Measurements from ENCODE around the gene SYT11.
A peak's percentile ranks its signal among the peaks of the same experiment; 100 is the strongest.
"Not testable (repeated sequence)": the region's sequence is repeated elsewhere in the genome, so short reads cannot be mapped to it uniquely, and the experiment has no call there.

The SYT11 gene, protein sequence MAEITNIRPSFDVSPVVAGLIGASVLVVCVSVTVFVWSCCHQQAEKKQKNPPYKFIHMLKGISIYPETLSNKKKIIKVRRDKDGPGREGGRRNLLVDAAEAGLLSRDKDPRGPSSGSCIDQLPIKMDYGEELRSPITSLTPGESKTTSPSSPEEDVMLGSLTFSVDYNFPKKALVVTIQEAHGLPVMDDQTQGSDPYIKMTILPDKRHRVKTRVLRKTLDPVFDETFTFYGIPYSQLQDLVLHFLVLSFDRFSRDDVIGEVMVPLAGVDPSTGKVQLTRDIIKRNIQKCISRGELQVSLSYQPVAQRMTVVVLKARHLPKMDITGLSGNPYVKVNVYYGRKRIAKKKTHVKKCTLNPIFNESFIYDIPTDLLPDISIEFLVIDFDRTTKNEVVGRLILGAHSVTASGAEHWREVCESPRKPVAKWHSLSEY

DNA sequence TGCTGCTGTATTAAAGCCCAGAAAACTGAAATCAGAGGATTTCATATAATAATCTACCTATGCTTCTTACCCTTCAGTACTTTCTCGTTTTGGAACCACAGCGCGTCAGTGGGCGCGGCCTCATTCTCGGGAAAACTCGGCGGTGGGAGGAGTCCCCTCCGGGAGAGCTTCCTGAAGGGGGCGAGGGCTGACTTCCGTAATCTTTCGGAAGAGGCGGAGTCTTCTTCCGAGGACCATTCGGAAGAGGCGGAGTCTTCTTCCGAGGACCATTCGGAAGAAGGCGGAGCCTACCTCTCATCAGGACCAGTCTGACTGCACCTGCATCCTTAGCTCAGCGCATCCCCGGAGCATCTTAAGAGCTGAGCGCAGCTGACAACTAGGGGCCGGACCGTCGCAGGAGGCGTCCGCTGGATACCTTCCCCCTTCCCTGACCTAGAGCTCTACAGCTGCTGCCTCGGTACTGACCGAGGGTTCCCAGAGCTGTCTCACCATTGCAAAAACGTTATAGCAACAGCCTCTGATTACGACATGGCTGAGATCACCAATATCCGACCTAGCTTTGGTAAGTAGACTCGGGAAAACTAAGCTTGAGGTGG is at the start of gene SYT11:
Gene SYT11 (plus strand): TSS at position 334 of the 596 bp plus-strand sequence. CDS start 195 bp downstream, at position 529.
- peaks cover 39% of the 10 kb centered on the region for H3K4me1 Mint-ChIP-seq (ENCODE audit: low read depth)
- intact Hi-C loops (cut with micrococcal nuclease) = loop anchor here (2.0 to 10.0 kb wide), 2 partner anchors 51 to 585 kb away; partner anchors contain the start of genes CLK2, HCN3 and RIT1
- H3K27me3 Mint-ChIP-seq = no peaks in the 10 kb centered on the region
- H3K4me3 Mint-ChIP-seq = peak within 1 kb of the TSS; percentile 75
- peaks cover 19% of the 10 kb centered on the region for H3K36me3 Mint-ChIP-seq (ENCODE audit: low read depth)
- H3K9me3 Mint-ChIP-seq = no peaks in the 10 kb centered on the region
- peak within 1 kb of the TSS; percentile 91 for H3K27ac Mint-ChIP-seq

DNA sequence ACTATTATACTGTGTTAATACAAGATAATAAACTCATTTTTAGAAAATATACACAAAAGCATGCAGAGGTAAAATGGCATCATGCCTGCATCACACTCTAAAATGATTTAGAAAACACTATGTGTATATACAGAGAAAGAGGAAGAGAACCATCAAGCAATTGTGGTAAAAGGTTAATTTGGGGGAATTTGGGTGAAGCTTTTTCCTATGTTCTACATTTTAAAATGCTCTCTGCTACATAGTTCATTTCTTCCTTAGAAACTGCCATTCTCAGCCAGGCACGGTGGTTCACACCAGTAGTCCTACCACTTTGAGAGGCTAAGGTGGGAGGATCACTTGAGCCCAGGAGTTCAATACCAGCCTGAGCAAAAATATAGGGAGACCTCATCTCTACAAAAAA is 46.5 kb upstream of the SYT11 start:
- intact Hi-C loops (cut with micrococcal nuclease) = no loop called here
- Mint-ChIP-seq H3K4me3 (no peak overlapping the region), H3K9me3 (no peaks in the 10 kb centered on the region), H3K27ac (no peak overlapping the region), H3K4me1 (ENCODE audit: low read depth) (peaks cover 12% of the 10 kb centered on the region), H3K27me3 (no peaks in the 10 kb centered on the region), H3K36me3 (ENCODE audit: low read depth) (peaks cover 76% of the 10 kb centered on the region)

DNA sequence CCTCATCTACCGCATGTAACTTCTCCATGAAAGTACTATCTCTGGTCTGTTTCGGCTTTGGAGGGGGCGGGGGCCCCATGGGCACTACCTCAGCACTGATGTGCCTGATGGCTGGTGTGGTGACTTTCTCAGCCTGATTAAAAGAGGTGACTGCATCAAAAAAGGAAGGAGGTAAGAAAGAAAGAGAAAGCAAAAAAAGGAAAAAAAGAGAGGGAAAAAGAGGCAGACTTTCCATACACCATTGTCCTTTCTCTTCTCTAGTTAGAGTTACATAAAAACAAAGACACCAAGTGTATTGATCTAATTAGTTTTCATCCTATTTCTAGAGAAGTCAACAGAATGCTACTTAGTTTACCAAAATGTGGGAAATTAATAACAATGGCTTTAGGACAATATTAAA is 45.7 kb upstream of the SYT11 start:
- Mint-ChIP-seq H3K9me3 (no peaks in the 10 kb centered on the region), H3K27ac (no peak overlapping the region), H3K27me3 (no peaks in the 10 kb centered on the region), H3K4me3 (no peak overlapping the region), H3K4me1 (ENCODE audit: low read depth) (peaks cover 6% of the 10 kb centered on the region), H3K36me3 (ENCODE audit: low read depth) (peaks cover 77% of the 10 kb centered on the region)
- intact Hi-C loops (cut with micrococcal nuclease) = no loop called here

DNA sequence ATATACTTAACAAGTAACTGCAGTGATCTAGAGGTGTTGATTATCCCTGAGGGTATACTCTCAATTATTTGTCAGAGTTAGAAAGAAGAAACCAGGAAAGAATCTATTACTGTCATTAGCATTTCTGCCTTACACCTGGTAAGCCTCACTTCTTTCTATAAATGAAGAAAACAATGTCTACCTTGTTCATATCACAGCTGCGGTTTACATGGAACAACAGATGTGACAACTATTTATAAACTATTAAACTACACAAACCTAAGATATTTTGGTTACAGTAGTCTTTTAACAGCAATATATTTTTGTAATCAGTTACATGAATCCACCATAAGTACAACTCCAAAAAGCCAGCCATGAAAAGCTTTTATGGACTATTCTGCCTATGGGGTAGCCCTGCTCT is 43.0 kb upstream of the SYT11 start:
- no peaks in the 10 kb centered on the region for H3K9me3 Mint-ChIP-seq
- H3K4me3 Mint-ChIP-seq = no peak overlapping the region
- no peaks in the 10 kb centered on the region for H3K27me3 Mint-ChIP-seq
- peaks cover 91% of the 10 kb centered on the region for H3K36me3 Mint-ChIP-seq (ENCODE audit: low read depth)
- intact Hi-C loops (cut with micrococcal nuclease) = no loop called here
- no peaks in the 10 kb centered on the region for H3K4me1 Mint-ChIP-seq (ENCODE audit: low read depth)
- no peak overlapping the region for H3K27ac Mint-ChIP-seq

DNA sequence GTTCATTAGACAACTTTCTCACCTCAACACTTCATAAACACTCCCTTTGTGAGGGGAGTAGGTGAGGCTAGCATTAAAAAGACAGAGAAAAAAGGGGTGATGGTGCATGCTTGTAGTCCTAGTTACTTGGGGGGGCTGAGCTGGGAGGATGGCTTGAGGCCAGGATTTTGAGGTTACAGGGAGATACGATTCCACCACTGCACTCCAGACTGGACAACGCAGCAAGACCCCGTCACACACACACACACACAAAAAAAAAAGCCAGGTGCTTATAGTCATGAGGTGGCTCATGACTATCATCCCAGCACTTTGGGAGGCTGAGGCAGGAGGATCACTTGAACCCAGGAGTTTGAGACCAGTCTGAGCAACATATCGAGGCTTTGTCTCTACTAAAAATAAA is 31.9 kb upstream of the SYT11 start:
- intact Hi-C loops (cut with micrococcal nuclease) = no loop called here
- Mint-ChIP-seq H3K4me3 (no peak overlapping the region), H3K27me3 (no peaks in the 10 kb centered on the region), H3K36me3 (ENCODE audit: low read depth) (peaks cover 63% of the 10 kb centered on the region), H3K9me3 (no peaks in the 10 kb centered on the region), H3K4me1 (ENCODE audit: low read depth) (no peaks in the 10 kb centered on the region), H3K27ac (no peak overlapping the region)

DNA sequence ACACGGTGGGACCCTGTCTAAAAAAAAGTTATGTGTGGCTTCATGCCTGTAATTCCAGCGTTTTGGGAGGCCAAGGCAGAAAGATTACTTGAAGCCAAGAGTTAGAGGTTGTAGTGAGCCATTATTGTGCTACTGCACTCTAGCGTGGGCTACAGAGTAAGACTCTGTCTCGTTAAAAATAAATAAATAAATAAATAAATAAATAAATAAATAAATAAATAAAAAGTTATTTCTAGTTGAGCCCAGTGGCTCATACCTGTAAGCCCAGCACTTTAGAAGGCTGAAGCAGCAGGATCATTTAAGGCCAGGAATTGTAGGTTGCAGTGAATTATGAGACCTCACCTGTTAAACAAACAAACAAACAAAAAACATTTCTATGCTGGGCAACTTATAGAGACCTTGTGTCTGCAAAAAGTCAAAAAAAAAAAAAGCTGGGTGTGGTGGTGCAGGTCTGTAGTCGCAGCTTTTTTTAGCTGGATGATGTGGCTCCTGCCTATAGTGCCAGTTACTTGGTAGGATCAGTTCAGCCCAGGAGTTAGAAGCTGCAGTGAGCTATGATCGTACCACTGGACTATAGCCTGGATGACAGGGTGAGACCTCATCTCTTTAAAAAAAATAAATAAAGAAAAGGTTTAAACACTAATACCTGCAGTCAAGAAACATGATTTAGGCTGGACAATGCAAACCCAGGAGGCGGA is 27.9 kb upstream of the SYT11 start:
- Mint-ChIP-seq H3K4me1 (ENCODE audit: low read depth) (peaks cover 23% of the 10 kb centered on the region), H3K9me3 (no peaks in the 10 kb centered on the region), H3K27me3 (no peaks in the 10 kb centered on the region), H3K36me3 (ENCODE audit: low read depth) (peaks cover 36% of the 10 kb centered on the region), H3K4me3 (no peak overlapping the region), H3K27ac (no peak overlapping the region)
- intact Hi-C loops (cut with micrococcal nuclease) = no loop called here

DNA sequence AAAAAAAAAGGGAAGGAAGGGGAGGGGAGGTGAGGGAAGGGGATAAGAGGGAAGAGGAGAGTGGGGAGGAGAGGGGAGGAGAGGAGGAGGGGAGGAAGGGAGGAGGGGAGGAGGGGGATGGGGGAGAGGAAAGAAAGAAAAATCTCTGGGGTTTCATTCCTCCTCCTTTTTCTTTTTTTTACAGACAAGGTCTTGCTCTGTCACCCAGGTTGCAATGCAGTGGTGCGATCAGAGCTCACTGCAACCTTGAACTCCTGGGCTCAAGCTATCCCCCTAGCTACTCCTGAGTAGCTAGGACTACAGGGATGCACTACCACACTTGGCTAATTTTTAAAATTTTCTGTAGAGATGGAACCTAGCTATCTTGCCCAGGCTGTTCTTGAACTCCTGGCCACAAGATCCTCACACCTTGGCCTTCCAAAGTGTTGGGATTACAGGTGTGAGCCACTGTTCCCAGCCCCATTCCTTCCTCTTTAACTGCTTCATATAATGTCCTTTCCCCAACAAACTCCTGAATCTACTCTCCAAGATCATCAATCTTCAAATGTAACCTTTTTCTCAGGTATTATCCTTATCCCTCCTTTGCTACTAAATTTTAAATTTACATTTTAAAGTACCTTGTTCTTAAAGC is 25.6 kb upstream of the SYT11 start:
- Mint-ChIP-seq H3K4me3 (no peak overlapping the region), H3K36me3 (ENCODE audit: low read depth) (peaks cover 39% of the 10 kb centered on the region), H3K4me1 (ENCODE audit: low read depth) (peaks cover 31% of the 10 kb centered on the region), H3K27ac (peak overlapping the region; percentile 10), H3K27me3 (no peaks in the 10 kb centered on the region), H3K9me3 (no peaks in the 10 kb centered on the region)
- intact Hi-C loops (cut with micrococcal nuclease) = no loop called here

DNA sequence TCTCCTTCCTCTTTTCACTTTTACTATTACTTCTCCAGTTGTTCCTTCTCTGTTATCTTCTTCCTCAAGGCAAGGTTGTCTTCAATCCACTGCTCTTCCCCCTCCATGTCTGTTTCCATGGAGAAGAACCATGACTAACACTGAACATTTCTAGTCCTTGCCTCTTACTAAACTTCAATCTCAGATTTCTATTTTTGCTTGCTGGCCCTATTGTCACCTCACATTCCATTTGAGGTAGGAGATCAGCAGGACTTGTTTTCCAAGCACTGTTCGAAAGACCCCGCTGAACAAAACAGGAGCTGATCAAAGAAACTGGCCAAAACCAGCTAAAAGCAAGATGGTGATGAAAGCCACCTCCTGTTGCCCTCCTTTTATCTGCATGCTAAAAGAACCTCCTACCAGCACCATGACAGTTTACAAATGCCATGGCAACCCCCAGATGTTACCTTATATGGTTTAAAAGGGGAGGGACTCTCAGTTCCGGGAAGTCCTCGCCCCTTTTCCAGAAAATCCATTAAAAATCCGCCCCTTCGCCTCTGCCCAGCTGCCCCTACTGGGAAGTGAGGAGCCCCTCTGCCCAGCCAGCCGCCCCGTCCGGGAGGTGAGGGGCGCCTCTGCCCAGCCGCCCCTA is 25.0 kb upstream of the SYT11 start:
- Mint-ChIP-seq H3K27ac (peak overlapping the region; percentile 10), H3K36me3 (ENCODE audit: low read depth) (peaks cover 44% of the 10 kb centered on the region), H3K9me3 (no peaks in the 10 kb centered on the region), H3K4me1 (ENCODE audit: low read depth) (peaks cover 31% of the 10 kb centered on the region), H3K27me3 (no peaks in the 10 kb centered on the region), H3K4me3 (no peak overlapping the region)
- intact Hi-C loops (cut with micrococcal nuclease) = no loop called here

DNA sequence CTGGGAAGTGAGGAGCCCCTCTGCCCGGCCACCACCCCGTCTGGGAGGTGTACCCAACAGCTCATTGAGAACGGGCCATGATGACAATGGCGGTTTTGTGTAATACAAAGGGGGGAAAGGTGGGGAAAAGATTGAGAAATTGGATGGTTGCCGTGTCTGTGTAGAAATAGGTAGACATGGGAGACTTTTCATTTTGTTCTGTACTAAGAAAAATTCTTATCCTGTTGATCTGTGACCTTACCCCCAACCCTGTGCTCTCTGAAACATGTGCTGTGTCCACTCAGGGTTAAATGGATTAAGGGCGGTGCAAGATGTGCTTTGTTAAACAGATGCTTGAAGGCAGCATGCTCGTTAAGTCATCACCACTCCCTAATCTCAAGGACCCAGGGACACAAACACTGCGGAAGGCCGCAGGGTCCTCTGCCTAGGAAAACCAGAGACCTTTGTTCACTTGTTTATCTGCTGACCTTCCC is 24.4 kb upstream of the SYT11 start:
- H3K27ac Mint-ChIP-seq; H3K9me3 Mint-ChIP-seq; intact Hi-C loops (cut with micrococcal nuclease); H3K27me3 Mint-ChIP-seq; H3K4me3 Mint-ChIP-seq: not testable (repeated sequence)
- H3K4me1 Mint-ChIP-seq (ENCODE audit: low read depth) = peaks cover 31% of the 10 kb centered on the region
- peaks cover 38% of the 10 kb centered on the region for H3K36me3 Mint-ChIP-seq (ENCODE audit: low read depth)

DNA sequence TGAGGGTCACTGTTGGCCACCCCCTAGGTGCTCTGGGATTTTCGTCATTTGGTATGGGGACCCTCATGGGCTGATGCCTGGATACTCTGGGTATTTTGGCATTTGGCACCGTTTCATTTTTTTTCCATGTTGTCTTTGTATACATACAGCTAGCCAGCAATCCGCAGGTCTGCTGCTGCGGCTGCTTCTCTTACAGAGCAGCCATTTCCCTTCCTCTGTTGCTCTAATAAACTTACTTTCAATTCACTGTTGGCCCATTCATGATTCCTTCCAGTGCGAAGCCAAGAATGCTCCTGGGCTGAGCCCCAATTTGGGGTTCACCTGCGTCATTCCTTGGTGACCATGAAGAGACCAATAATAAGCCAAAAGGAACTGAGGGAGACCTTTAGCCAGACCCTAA is 23.8 kb upstream of the SYT11 start:
- no peaks in the 10 kb centered on the region for H3K9me3 Mint-ChIP-seq
- H3K27ac Mint-ChIP-seq = no peak overlapping the region
- no peak overlapping the region for H3K4me3 Mint-ChIP-seq
- H3K36me3 Mint-ChIP-seq (ENCODE audit: low read depth) = peaks cover 34% of the 10 kb centered on the region
- H3K27me3 Mint-ChIP-seq = no peaks in the 10 kb centered on the region
- H3K4me1 Mint-ChIP-seq (ENCODE audit: low read depth) = peaks cover 31% of the 10 kb centered on the region
- intact Hi-C loops (cut with micrococcal nuclease) = no loop called here

DNA sequence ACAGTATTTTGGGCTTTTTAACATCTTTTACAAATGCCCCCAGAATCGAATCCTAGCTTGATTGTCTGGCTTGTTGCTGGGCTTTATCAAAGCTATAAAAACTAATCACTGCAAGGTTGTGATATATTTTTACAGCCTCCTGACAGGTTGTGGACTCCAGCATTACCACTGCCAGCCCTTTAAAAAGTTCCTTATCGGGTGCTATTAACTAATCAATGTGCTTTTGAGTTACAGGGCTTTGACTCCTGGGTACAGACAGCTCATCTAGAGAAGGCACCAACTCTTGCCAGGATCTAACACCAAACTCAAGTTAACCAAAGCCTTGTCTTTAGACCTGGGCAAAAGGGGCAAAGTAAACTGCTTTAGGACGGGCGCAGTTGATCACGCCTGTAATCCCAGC is 19.0 kb upstream of the SYT11 start:
- Mint-ChIP-seq H3K4me1 (ENCODE audit: low read depth) (peaks cover 29% of the 10 kb centered on the region), H3K4me3 (no peak overlapping the region), H3K27me3 (no peaks in the 10 kb centered on the region), H3K36me3 (ENCODE audit: low read depth) (peaks cover 63% of the 10 kb centered on the region), H3K9me3 (no peaks in the 10 kb centered on the region), H3K27ac (no peak overlapping the region)
- intact Hi-C loops (cut with micrococcal nuclease) = no loop called here

DNA sequence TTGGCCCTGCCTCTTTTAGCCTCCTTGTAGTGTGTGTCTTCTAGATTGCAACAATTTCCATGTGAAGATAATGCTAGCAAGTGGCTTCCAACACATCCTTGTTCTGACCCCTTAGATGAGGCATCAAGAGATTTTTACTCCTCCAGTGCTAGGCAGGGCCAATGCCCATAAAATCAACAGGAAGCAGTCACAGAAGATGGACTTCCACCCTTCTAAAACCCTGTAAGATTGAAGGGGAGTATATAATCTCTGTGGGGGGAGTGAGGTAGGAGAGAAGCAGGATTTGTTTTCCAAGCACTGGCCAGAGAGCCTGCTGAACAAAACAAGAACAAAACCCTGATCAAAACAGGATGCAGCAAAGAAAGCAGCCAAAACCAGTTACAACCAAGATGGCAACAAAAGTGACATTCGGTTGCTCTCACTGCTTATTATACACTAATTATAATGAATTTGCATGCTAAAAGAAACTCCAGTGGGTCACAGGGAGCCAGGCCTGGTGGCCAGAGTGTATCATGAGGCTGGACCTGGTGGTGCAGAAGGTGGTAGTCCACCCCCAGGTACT is 14.4 kb upstream of the SYT11 start:
- H3K9me3 Mint-ChIP-seq = no peaks in the 10 kb centered on the region
- H3K36me3 Mint-ChIP-seq (ENCODE audit: low read depth) = peaks cover 70% of the 10 kb centered on the region
- intact Hi-C loops (cut with micrococcal nuclease) = no loop called here
- H3K27me3 Mint-ChIP-seq = no peaks in the 10 kb centered on the region
- no peak overlapping the region for H3K4me3 Mint-ChIP-seq
- no peak overlapping the region for H3K27ac Mint-ChIP-seq
- peaks cover 35% of the 10 kb centered on the region for H3K4me1 Mint-ChIP-seq (ENCODE audit: low read depth)

DNA sequence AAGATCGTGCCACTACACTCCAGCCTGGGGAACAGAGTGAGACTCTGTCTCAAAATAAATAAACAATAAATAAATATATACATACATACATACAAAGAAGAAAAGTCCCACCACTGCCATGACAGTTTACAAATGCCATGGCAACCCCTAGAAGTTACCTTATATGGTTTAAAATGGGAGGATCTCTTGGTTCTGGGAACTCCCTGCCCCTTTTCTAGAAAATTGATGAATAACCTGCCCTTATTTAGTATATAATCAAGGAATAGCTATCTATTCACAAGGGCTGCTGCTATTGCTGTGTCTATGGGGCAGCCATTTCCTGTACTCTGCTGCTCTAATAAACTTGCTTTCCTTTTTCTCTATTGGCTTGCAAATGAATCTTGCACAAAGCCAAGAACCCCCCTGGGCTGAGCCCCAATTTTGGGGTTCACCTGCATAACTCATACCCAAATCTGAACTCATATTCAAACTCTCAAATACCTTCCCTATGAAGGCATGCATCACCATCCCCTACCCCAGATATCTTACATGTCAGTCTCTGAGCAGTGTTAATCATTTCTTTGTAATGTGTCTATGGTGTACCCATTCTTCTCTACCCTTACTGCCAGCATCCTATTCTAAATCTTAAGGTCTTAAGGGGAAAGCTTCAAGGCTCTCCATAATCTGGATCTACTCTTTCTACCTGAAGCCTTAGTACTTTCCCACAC is 11.4 kb upstream of the SYT11 start:
- Mint-ChIP-seq H3K27ac (no peak overlapping the region), H3K4me3 (no peak overlapping the region), H3K36me3 (ENCODE audit: low read depth) (peaks cover 92% of the 10 kb centered on the region), H3K9me3 (no peaks in the 10 kb centered on the region), H3K27me3 (no peaks in the 10 kb centered on the region), H3K4me1 (ENCODE audit: low read depth) (peaks cover 57% of the 10 kb centered on the region)
- intact Hi-C loops (cut with micrococcal nuclease) = no loop called here
